ENCODE results near the gene PEF1.

Gene PEF1

DNA sequence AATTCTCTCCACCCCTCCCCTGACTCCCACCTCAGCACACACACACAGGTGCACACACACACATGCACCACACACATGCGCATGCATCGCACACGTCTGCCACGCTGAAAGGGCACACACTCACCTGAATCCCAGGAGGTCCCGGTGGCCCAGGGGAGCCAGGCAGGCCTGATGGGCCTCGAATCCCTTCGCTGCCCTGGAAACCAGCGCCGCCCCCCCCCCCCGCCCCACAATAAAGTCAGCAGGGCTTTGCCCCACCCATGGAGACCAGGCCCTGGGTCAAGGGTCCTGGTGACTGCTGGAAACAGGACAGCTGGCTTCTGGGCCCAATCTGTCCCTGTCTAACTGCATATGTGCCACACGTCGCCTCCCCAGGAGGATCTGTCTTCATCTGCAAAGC is 17.8 kb upstream of the PEF1 start:
- TF ChIP-seq CTCF (IDR thresholded peaks at IDR 0.05; ENCODE audit: control insufficient read depth, extremely low read depth, insufficient read depth) = no peak

GRCh38 chr1:31661856-31662255 is 17.2 kb upstream of the PEF1 start:
- TF ChIP-seq CTCF (IDR thresholded peaks at IDR 0.05; ENCODE audit: control insufficient read depth, extremely low read depth, insufficient read depth) = no peak
- no peak overlapping the region for H3K4me3 ChIP-seq (ENCODE audit: low read depth, low read length)
- no peak for DNase-seq (ENCODE audit: low read depth)

More for the DNA sequence above, 17.8 kb upstream of the PEF1 start:
- DNase-seq (ENCODE audit: low read depth) = no peak
- no peak overlapping the region for H3K4me3 ChIP-seq (ENCODE audit: low read depth, low read length)

GRCh38 chr1:31660871-31661455 is 16.3 kb upstream of the PEF1 start:
- no peak for DNase-seq (ENCODE audit: low read depth)
- TF ChIP-seq CTCF (IDR thresholded peaks at IDR 0.05; ENCODE audit: control insufficient read depth, extremely low read depth, insufficient read depth) = no peak
- H3K4me3 ChIP-seq (ENCODE audit: low read depth, low read length) = no peak overlapping the region

GRCh38 chr1:31659889-31660288 is 15.2 kb upstream of the PEF1 start:
- TF ChIP-seq CTCF (IDR thresholded peaks at IDR 0.05; ENCODE audit: control insufficient read depth, extremely low read depth, insufficient read depth) = no peak
- no peak overlapping the region for H3K4me3 ChIP-seq (ENCODE audit: low read depth, low read length)
- DNase-seq (ENCODE audit: low read depth) = no peak

GRCh38 chr1:31658721-31659120 is 14.0 kb upstream of the PEF1 start:
- H3K4me3 ChIP-seq (ENCODE audit: low read depth, low read length) = no peak overlapping the region
- TF ChIP-seq CTCF (IDR thresholded peaks at IDR 0.05; ENCODE audit: control insufficient read depth, extremely low read depth, insufficient read depth) = no peak
- no peak for DNase-seq (ENCODE audit: low read depth)

DNA sequence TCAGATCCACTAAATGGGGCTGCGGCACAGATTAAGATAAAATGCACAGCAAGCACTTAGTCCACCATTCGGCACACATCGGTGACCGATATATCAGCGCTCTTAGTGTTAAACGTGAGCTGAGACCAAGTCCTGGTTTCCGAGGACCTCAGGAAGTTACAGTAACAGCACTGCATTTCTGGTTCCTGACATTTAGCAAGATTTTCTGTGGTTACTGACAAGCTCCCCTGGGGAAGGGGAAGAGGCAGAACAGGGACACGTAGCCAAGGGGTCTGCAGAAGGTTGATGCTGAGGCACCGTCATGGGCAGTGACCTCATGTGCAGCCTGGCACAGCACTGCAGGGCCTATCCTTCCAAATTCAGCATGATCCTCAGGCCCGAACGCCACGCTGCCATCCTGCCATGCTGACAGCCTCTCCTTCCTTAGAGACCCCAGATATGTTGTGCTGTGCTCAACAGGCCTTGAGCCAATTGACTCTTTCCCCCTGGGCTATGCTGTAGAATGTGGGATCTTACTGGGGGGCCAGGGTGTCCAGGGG is 13.4 kb upstream of the PEF1 start:
- no peak for DNase-seq (ENCODE audit: low read depth)
- no peak for TF ChIP-seq CTCF (IDR thresholded peaks at IDR 0.05; ENCODE audit: control insufficient read depth, extremely low read depth, insufficient read depth)
- H3K4me3 ChIP-seq (ENCODE audit: low read depth, low read length) = no peak overlapping the region

Data from LNCaP clone FGC (cell line).